Stimulated activated CD8-positive, alpha-beta memory T cell treated with anti-CD3 and anti-CD28 coated beads, Interleukin-15, amount 100 ng/mL, for 24 hours (primary cell): ENCODE data around the gene CSN1S1.

Source experiments
- DNase-seq: peaks from one replicate; pipeline ENCODE4 v3.0.0-alpha.2; 2020; ENCODE audit warnings: low read depth

The CSN1S1 gene

GRCh38 chr4:69994782-69995181 lies 63.9 kb downstream of the CSN1S1 start:
- no peak for DNase-seq

GRCh38 chr4:69995526-69996016 lies 64.7 kb downstream of the CSN1S1 start, which contains the start of gene STATH:
STATH (plus strand) TSS chr4:69995966; CDS start chr4:69998438, 2,472 bp downstream.
- no peak for DNase-seq
